ENCODE results near the gene SCRN2. TPM values are rescaled to one million over a fixed set of nuclear protein-coding genes. Genes with fewer than 3 reads are reported as not detected.

SCRN2 gene
- total and polyA plus RNA-seq, 8 donors = 26.4 to 47.7 (median 39.0) TPM

GRCh38 chr17:47882247-47882646 lies 41.2 kb upstream of the SCRN2 start:
- no peak for TF ChIP-seq CTCF (IDR thresholded peaks at IDR 0.05)
- H3K27ac ChIP-seq = peak overlapping the region in 1 of 2 donors; percentile 62
- ATAC-seq (peak; percentile 54), DNase-seq (no peak)
- H3K4me3 ChIP-seq = peak overlapping the region in 1 of 2 donors; percentile 15
- intact Hi-C loops (cut with DNase I) = no loop called here
- H3K36me3 ChIP-seq = no peaks in the 10 kb centered on the region
- H3K9me3 ChIP-seq = no peaks in the 10 kb centered on the region
- peaks cover 0 to 2% of the 10 kb centered on the region in 2 donors for H3K27me3 ChIP-seq
- peaks cover 0 to 14% of the 10 kb centered on the region in 2 donors for H3K4me1 ChIP-seq

- no peak for TF ChIP-seq CTCF (IDR thresholded peaks at IDR 0.05)
- peaks cover 0 to 14% of the 10 kb centered on the region in 2 donors for H3K4me1 ChIP-seq
- peaks cover 0 to 13% of the 10 kb centered on the region in 2 donors for H3K27me3 ChIP-seq
- DNase-seq = no peak
- H3K4me3 ChIP-seq = no peak overlapping the region
- no peaks in the 10 kb centered on the region for H3K9me3 ChIP-seq
- H3K27ac ChIP-seq = no peak overlapping the region
- intact Hi-C loops (cut with DNase I) = no loop called here
- no peaks in the 10 kb centered on the region for H3K36me3 ChIP-seq
- no peak for ATAC-seq
These were observed 38.8 kb upstream of the SCRN2 start for GRCh38 chr17:47879776-47880454.

GRCh38 chr17:47879028-47879585 lies 38.0 kb upstream of the SCRN2 start:
- Histone ChIP-seq H3K4me1 (peaks cover 0 to 14% of the 10 kb centered on the region in 2 donors), H3K27me3 (peaks cover 0 to 18% of the 10 kb centered on the region in 2 donors), H3K9me3 (no peaks in the 10 kb centered on the region), H3K27ac (no peak overlapping the region), H3K4me3 (no peak overlapping the region), H3K36me3 (no peaks in the 10 kb centered on the region)
- DNase-seq (no peak), ATAC-seq (no peak)
- no peak for TF ChIP-seq CTCF (IDR thresholded peaks at IDR 0.05)
- intact Hi-C loops (cut with DNase I) = no loop called here

DNA sequence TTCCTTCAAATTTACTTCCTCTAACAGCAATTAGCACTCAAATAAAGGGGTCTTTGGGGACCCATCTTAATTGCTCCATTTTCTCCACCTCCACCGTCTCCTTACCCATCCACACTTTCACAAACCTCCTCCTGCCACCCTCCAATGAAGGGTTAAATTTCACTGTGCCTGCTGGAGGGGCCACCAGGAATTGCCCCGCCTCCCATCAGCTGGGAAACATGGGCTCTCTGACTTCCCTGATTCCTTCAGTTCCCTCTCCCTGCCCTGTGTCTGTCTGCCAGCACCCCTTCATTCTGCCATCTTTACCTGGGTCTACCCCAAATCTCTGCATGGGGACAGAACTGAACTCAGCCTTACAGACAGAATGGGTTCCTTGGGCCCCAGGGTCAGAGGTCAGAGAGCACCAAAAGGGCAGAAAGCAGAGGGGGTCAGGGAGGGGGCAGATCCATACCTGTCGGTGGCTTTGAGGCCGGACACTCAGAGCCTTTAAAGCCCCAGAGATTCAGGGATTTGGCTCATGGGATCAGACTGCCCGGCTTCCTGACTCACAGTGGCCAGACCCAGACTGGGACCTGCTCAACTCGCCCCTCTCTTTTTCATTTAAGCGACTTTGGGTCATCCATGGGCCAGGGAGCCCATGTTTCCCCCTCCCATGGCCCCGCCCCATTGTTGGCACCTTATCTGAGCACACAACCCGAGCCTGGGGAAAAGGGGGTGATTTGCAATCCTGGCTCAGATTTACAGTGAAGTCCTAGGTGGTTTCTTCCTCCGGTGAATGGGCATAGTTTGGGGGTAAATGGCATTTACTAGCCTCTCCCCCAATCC lies 37.3 kb upstream of the SCRN2 start:
- Histone ChIP-seq H3K4me3 (no peak overlapping the region), H3K9me3 (no peaks in the 10 kb centered on the region), H3K4me1 (peaks cover 0 to 14% of the 10 kb centered on the region in 2 donors), H3K36me3 (no peaks in the 10 kb centered on the region), H3K27ac (no peak overlapping the region), H3K27me3 (peaks cover 0 to 18% of the 10 kb centered on the region in 2 donors)
- ATAC-seq = no peak
- DNase-seq = no peak
- intact Hi-C loops (cut with DNase I) = no loop called here
- TF ChIP-seq CTCF (IDR thresholded peaks at IDR 0.05) = no peak
